HCT116 (cell line): ENCODE measurements around the gene DRD2. TPM values are rescaled to one million over a fixed set of nuclear protein-coding genes. Genes with fewer than 3 reads are reported as not detected.

Experiments
- ATAC-seq: fragments of 200-7000 bp; cut with Tn5 transposase; 2 replicates; pipeline ENCODE4 v1.9.1; 2020; ENCODE audit warnings: mild to moderate bottlenecking, moderate library complexity
- BruUV-seq: library from RNA; stranded (reverse); fragments of 400-500 nt; replicated peaks from 2 replicates; lab custom pipeline; 2021; lab: Mats Ljungman, UMichigan
- CTCF ChIA-PET: fragments of 300-600 bp; sonication (Branson Sonifier 250); formaldehyde crosslinking; loops from one replicate; lab custom pipeline; 2021; ENCODE audit warnings: antibody characterized with exemption; lab: Charles Lee
- POLR2A ChIA-PET: fragments of 300-600, 350-600 bp; sonication (Branson Sonifier 250); formaldehyde crosslinking; loops from one replicate; lab custom pipeline; 2021; ENCODE audit warnings: antibody characterized with exemption; lab: Charles Lee
- RAD21 ChIA-PET, 2 experiments: fragments of 300-600 bp; sonication (Branson Sonifier 250); formaldehyde crosslinking; loops; one replicate each; lab custom pipeline; 2023; ENCODE audit warnings: low total read pairs in 2 of 2; ENCODE audit not compliant: uncharacterized antibody in 2 of 2, unreplicated experiment in 2 of 2, low non-redundant PET in 1 of 2; lab: Charles Lee
- DNase-seq: peaks from one replicate; pipeline ENCODE4 v3.0.0-alpha.2; 2010; ENCODE audit warnings: low read depth, low spot score
- H2AFZ ChIP-seq: fragments of 200-600 bp; shearing (Covaris generic), sonication (generic); 2 replicates; pipeline ENCODE4 v1.6.1; 2017; ENCODE audit warnings: low read depth, mixed run types, mixed read lengths, antibody characterized with exemption, low read length; ENCODE audit not compliant: poor library complexity, severe bottlenecking
- H3K27ac ChIP-seq: 2 replicates; pipeline ENCODE4 v1.5.1; 2012; ENCODE audit warnings: low read depth, low read length
- H3K27me3 ChIP-seq: fragments of 200-600 bp; sonication (generic); 2 replicates; pipeline ENCODE4 v1.6.1; 2016; ENCODE audit warnings: mixed run types, low read length, mixed read lengths; ENCODE audit not compliant: insufficient read depth
- H3K36me3 ChIP-seq, 2 experiments: fragments of 200-500 bp in 1 of 2; fragments of 200-600 bp in 1 of 2; sonication (Bioruptor generic) in 1 of 2; sonication (generic) in 1 of 2; 2 replicates each; pipeline versions ENCODE4 v1.5.1 to v1.6.1; 2014 to 2016; ENCODE audit warnings: low read length in 2 of 2, inconsistent platforms in 1 of 2, mixed read lengths in 1 of 2, mixed run types in 1 of 2; ENCODE audit not compliant: insufficient read depth in 2 of 2, control insufficient read depth in 1 of 2
- H3K4me1 ChIP-seq, 2 experiments: fragments of 200-600 bp in 1 of 2; sonication (generic) in 1 of 2; 2 replicates each; pipeline versions ENCODE4 v1.5.1 to v1.6.1; 2012 to 2017; ENCODE audit warnings: low read length in 2 of 2, inconsistent platforms in 1 of 2, mild to moderate bottlenecking in 1 of 2, mixed read lengths in 1 of 2, mixed run types in 1 of 2, moderate library complexity in 1 of 2; ENCODE audit not compliant: insufficient read depth in 2 of 2, control insufficient read depth in 1 of 2
- H3K4me2 ChIP-seq: fragments of 200-600 bp; sonication (generic); 2 replicates; pipeline ENCODE4 v1.6.1; 2017; ENCODE audit warnings: mixed run types, low read length, mixed read lengths
- H3K4me3 ChIP-seq, 2 experiments: fragments of 200-600 bp in 1 of 2; sonication (generic) in 1 of 2; replicated peaks in 1 of 2; 2 replicates each; pipeline ENCODE4 v1.5.1; 2011 to 2016; ENCODE audit warnings: low read length in 2 of 2, control low read depth in 1 of 2, low read depth in 1 of 2, mild to moderate bottlenecking in 1 of 2, mixed read lengths in 1 of 2, mixed run types in 1 of 2
- H3K79me2 ChIP-seq: fragments of 200-600 bp; sonication (generic); 2 replicates; pipeline ENCODE4 v1.6.1; 2017; ENCODE audit warnings: mild to moderate bottlenecking, mixed run types, low read length, moderate library complexity, mixed read lengths; ENCODE audit not compliant: insufficient read depth
- H3K9ac ChIP-seq: fragments of 200-600 bp; sonication (generic); 2 replicates; pipeline ENCODE4 v1.6.1; 2016; ENCODE audit warnings: low read length, mixed read lengths
- H3K9me2 ChIP-seq: fragments of 200-600 bp; sonication (generic), shearing (Covaris generic); 2 replicates; pipeline ENCODE4 v1.6.1; 2017; ENCODE audit warnings: mixed run types, mild to moderate bottlenecking, moderate library complexity; ENCODE audit not compliant: insufficient read depth
- H3K9me3 ChIP-seq, 2 experiments: fragments of 200-500 bp in 1 of 2; fragments of 200-600 bp in 1 of 2; sonication (Bioruptor generic) in 1 of 2; sonication (generic) in 1 of 2; 2 replicates each; pipeline ENCODE4 v1.6.1; 2014 to 2017; ENCODE audit warnings: low read length in 2 of 2, mixed read lengths in 2 of 2, inconsistent platforms in 1 of 2, low read depth in 1 of 2, mild to moderate bottlenecking in 1 of 2, mixed run types in 1 of 2, moderate library complexity in 1 of 2; ENCODE audit not compliant: control insufficient read depth in 1 of 2, insufficient read depth in 1 of 2
- H4K20me1 ChIP-seq: fragments of 200-600 bp; sonication (generic), shearing (Covaris generic); 2 replicates; pipeline ENCODE4 v1.6.1; 2017; ENCODE audit warnings: mixed run types, mild to moderate bottlenecking, moderate library complexity; ENCODE audit not compliant: insufficient read depth
- CBX3 ChIP-seq: IDR thresholded peaks from 2 replicates; pipeline ENCODE4 v1.6.1; 2012; ENCODE audit warnings: low read depth
- CEBPB ChIP-seq: IDR thresholded peaks from 2 replicates; pipeline ENCODE4 v1.6.1; 2012; ENCODE audit warnings: low read depth
- EZH2 ChIP-seq: fragments of 200-600 bp; sonication (generic); IDR thresholded peaks from 2 replicates; pipeline ENCODE4 v1.6.1; 2017; ENCODE audit warnings: antibody characterized with exemption, mixed run types
- EZH2phosphoT487 ChIP-seq: fragments of 200-600 bp; IDR thresholded peaks from 2 replicates; pipeline ENCODE4 v1.6.1; 2018; ENCODE audit warnings: antibody characterized with exemption, borderline replicate concordance
- FOSL1 ChIP-seq: IDR thresholded peaks from 2 replicates; pipeline ENCODE4 v1.6.1; 2012; ENCODE audit warnings: low read depth
- JUND ChIP-seq: IDR thresholded peaks from 2 replicates; pipeline ENCODE4 v1.6.1; 2012
- POLR2A ChIP-seq: IDR thresholded peaks from 2 replicates; pipeline ENCODE4 v1.7.0; 2011; ENCODE audit warnings: borderline replicate concordance; ENCODE audit not compliant: insufficient read depth, insufficient read length; ENCODE audit errors: extremely low read depth
- POLR2AphosphoS5 ChIP-seq: IDR thresholded peaks from 2 replicates; pipeline ENCODE4 v1.6.1; 2011; ENCODE audit warnings: mild to moderate bottlenecking, low read depth, low read length, moderate library complexity
- RAD21 ChIP-seq: IDR thresholded peaks from 2 replicates; pipeline ENCODE4 v1.6.1; 2012; ENCODE audit warnings: low read depth, mild to moderate bottlenecking
- SIN3A ChIP-seq: IDR thresholded peaks from 2 replicates; pipeline ENCODE4 v1.6.1; 2012; ENCODE audit warnings: low read depth
- SP1 ChIP-seq: IDR thresholded peaks from 2 replicates; pipeline ENCODE4 v1.6.1; 2012; ENCODE audit warnings: low read depth
- SRF ChIP-seq: IDR thresholded peaks from 2 replicates; pipeline ENCODE4 v1.6.1; 2012; ENCODE audit warnings: low read depth
- TCF7L2 ChIP-seq: IDR thresholded peaks from 2 replicates; pipeline ENCODE4 v1.7.0; 2011; ENCODE audit warnings: borderline replicate concordance, inconsistent platforms; ENCODE audit not compliant: insufficient read depth, insufficient read length; ENCODE audit errors: extremely low read depth
- YY1 ChIP-seq: IDR thresholded peaks from 2 replicates; pipeline ENCODE4 v1.6.1; 2011; ENCODE audit warnings: low read length, low read depth, moderate library complexity, mild to moderate bottlenecking; ENCODE audit not compliant: insufficient replicate concordance; ENCODE audit errors: extremely low read depth
- ZNF274 ChIP-seq: fragments of 200-500 bp; sonication (Bioruptor generic); IDR thresholded peaks from 2 replicates; pipeline ENCODE4 v1.6.1; 2014; ENCODE audit warnings: mild to moderate bottlenecking, low read depth, low read length, inconsistent platforms
- intact Hi-C: fragments of 100-400 bp; cut with micrococcal nuclease; formaldehyde crosslinking; loops from 2 replicates; pipeline ENCODE4 v1.10.0; 2022
- total RNA-seq: library from RNA; stranded (reverse); gene quantifications from one replicate; pipeline ENCODE4 v1.2.1, GENCODE V29; 2021; ENCODE audit not compliant: unreplicated experiment
- TF ChIP-seq, protein P1 (sequence below): IDR thresholded peaks from 2 replicates; pipeline ENCODE4 v1.6.1; 2012
- TF ChIP-seq, protein P2 (sequence below): IDR thresholded peaks from 2 replicates; pipeline ENCODE4 v1.6.1; 2011; ENCODE audit warnings: mild to moderate bottlenecking, low read length, moderate library complexity; ENCODE audit not compliant: insufficient replicate concordance; ENCODE audit errors: extremely low read depth
- TF ChIP-seq, protein P3 (sequence below): IDR thresholded peaks from 2 replicates; pipeline ENCODE4 v1.6.1; 2012

DRD2 gene
- total RNA-seq, 1 experiment from 2014 or later: not detected

DNA sequence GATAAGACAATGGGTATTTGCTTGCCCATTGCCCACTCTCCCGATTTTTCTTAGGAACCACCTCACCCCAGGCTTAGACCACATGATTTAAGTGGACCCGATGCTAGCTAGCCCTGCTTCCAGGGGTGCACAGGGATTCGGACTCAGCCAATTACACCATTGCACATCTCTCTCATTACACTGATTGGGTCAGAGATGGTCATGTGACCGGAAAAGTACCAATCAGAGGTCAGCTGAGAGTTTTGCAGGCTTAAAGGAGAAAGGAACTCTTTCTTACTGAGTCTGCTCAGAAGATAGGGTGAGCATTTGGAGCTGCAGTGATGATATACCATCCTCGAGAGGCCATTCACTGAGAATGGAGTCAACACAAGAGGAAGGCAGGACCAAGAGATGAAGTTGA, 99.8 kb downstream of the DRD2 start:
- TF ChIP-seq SIN3A: no peak
- no peak for TF ChIP-seq CEBPB
- TF ChIP-seq SRF: no peak
- no peak for TF ChIP-seq POLR2AphosphoS5
- TF ChIP-seq FOSL1: no peak
- TF ChIP-seq SP1: no peak
- TF ChIP-seq JUND: no peak
- no peak for TF ChIP-seq CBX3
- Histone ChIP-seq H3K9ac (no peak overlapping the region), H3K4me1 (peaks cover 0 to 5% of the 10 kb centered on the region in 2 experiments; a peak in 1 of 4 replicates), H3K27me3 (no peaks in the 10 kb centered on the region), H3K9me3 (no peaks in the 10 kb centered on the region), H4K20me1 (no peaks in the 10 kb centered on the region), H3K36me3 (no peaks in the 10 kb centered on the region), H3K4me2 (no peak overlapping the region), H3K9me2 (no peaks in the 10 kb centered on the region), H3K79me2 (no peaks in the 10 kb centered on the region), H3K27ac (no peak overlapping the region), H2AFZ (no peak overlapping the region), H3K4me3 (no peak overlapping the region)
- intact Hi-C loops: no loop called here
- POLR2A ChIA-PET: no interaction called here
- BruUV-seq: no TSS peak
- ATAC-seq: peak; percentile 57; the same call in 1 of the 2 replicates
- RAD21 ChIA-PET: no interaction called here
- DNase-seq: no peak
- CTCF ChIA-PET: no interaction called here

DNA sequence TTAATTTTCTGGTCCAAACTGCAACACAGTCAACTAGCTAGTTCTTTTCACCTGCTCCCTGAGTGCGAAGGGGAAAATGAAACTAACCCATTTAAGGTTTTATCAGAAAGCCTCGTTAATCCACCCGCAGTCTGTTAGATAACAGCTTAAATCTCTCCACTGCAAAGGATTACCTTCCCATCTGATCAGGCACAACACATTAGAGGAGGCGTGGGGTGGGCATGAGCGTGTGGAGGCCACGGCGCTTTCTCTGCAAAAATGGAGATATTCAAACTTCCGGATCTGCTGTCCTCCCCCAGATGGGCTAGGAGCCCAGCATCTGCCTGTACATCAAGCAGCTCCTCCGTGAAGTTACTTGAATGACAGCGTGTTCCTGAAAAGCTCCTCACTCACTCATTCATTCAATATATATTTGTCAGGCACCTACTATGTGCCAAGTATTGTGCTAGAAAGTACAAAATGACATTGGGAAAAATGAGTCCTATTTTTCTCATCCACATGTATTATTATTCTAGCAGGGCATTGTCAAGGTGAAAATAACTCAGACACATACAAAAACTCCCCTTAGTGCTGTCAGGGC, 101.1 kb downstream of the DRD2 start:
- RAD21 ChIA-PET: no interaction called here
- Histone ChIP-seq H3K4me3 (no peak overlapping the region), H3K27ac (no peak overlapping the region), H4K20me1 (no peaks in the 10 kb centered on the region), H3K9me2 (no peaks in the 10 kb centered on the region), H3K36me3 (no peaks in the 10 kb centered on the region), H3K4me1 (peaks cover 0 to 5% of the 10 kb centered on the region in 2 experiments; a peak in 1 of 4 replicates), H3K79me2 (no peaks in the 10 kb centered on the region), H3K9me3 (no peaks in the 10 kb centered on the region), H3K9ac (no peak overlapping the region), H2AFZ (no peak overlapping the region), H3K4me2 (no peak overlapping the region), H3K27me3 (no peaks in the 10 kb centered on the region)
- intact Hi-C loops: no loop called here
- no TSS peak for BruUV-seq
- DNase-seq (no peak), ATAC-seq (no peak)
- POLR2A ChIA-PET: no interaction called here
- CTCF ChIA-PET: no interaction called here
- TF ChIP-seq EZH2phosphoT487 (no peak), RAD21 (no peak), ZNF274 (no peak), EZH2 (no peak), TCF7L2 (no peak), CBX3 (no peak), POLR2A (no peak), SP1 (no peak), YY1 (no peak)
- TF ChIP-seq, protein P1, sequence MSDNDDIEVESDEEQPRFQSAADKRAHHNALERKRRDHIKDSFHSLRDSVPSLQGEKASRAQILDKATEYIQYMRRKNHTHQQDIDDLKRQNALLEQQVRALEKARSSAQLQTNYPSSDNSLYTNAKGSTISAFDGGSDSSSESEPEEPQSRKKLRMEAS: no peak
- TF ChIP-seq, protein P2, sequence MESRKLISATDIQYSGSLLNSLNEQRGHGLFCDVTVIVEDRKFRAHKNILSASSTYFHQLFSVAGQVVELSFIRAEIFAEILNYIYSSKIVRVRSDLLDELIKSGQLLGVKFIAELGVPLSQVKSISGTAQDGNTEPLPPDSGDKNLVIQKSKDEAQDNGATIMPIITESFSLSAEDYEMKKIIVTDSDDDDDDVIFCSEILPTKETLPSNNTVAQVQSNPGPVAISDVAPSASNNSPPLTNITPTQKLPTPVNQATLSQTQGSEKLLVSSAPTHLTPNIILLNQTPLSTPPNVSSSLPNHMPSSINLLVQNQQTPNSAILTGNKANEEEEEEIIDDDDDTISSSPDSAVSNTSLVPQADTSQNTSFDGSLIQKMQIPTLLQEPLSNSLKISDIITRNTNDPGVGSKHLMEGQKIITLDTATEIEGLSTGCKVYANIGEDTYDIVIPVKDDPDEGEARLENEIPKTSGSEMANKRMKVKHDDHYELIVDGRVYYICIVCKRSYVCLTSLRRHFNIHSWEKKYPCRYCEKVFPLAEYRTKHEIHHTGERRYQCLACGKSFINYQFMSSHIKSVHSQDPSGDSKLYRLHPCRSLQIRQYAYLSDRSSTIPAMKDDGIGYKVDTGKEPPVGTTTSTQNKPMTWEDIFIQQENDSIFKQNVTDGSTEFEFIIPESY: no peak
- TF ChIP-seq, protein P3, sequence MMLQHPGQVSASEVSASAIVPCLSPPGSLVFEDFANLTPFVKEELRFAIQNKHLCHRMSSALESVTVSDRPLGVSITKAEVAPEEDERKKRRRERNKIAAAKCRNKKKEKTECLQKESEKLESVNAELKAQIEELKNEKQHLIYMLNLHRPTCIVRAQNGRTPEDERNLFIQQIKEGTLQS: no peak
